ENCODE data around the gene SKAP2.

DNA sequence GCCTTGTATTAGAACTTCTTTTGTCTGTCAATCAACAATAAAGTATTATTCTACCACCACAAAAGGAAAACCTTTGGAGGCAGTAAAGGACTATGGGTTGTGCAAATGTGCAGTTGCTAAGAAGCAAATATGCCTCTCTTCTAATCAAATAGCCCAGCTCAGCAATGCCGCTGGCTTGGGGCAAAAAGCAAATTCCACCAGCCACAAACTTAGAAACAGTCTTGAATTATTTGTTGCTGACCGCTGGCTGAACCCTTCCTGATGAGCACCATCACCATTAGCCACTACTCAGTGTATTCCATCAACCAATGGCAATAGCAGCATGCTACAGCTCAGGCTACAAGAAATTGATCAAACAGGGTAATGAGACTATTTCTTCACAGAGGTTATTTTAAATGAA, 51.0 kb downstream of the SKAP2 start:
- TF ChIP-seq, protein P1, sequence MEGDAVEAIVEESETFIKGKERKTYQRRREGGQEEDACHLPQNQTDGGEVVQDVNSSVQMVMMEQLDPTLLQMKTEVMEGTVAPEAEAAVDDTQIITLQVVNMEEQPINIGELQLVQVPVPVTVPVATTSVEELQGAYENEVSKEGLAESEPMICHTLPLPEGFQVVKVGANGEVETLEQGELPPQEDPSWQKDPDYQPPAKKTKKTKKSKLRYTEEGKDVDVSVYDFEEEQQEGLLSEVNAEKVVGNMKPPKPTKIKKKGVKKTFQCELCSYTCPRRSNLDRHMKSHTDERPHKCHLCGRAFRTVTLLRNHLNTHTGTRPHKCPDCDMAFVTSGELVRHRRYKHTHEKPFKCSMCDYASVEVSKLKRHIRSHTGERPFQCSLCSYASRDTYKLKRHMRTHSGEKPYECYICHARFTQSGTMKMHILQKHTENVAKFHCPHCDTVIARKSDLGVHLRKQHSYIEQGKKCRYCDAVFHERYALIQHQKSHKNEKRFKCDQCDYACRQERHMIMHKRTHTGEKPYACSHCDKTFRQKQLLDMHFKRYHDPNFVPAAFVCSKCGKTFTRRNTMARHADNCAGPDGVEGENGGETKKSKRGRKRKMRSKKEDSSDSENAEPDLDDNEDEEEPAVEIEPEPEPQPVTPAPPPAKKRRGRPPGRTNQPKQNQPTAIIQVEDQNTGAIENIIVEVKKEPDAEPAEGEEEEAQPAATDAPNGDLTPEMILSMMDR (conservative IDR thresholded peaks at IDR 0.05; ENCODE audit: low read depth in 2 of 2), result no peak
- TF ChIP-seq EZH2 (IDR thresholded peaks at IDR 0.05; ENCODE audit: low read depth, unreplicated experiment) (no peak), EZH2phosphoT487 (IDR thresholded peaks at IDR 0.05; ENCODE audit: unreplicated experiment) (no peak), POLR2AphosphoS5 (IDR thresholded peaks at IDR 0.05; ENCODE audit: low read depth) (no peak), ZNF114 (CRISPR knock-in tag; IDR thresholded peaks at IDR 0.05) (no peak), JUNB (IDR thresholded peaks at IDR 0.05; ENCODE audit: unreplicated experiment) (no peak), CREB1 (CRISPR knock-in tag; IDR thresholded peaks at IDR 0.05; ENCODE audit: low read depth) (no peak), NANOG (IDR thresholded peaks at IDR 0.05; ENCODE audit: borderline replicate concordance) (no peak)

Measured in GM23338 (cell line).